Hematopoietic multipotent progenitor cell treated with erythropoietin and hydrocortisone succinate and interleukin-3 and kit ligand, for 15 days (in vitro differentiated cells): ENCODE data around the gene SPATA6.
"Not testable (repeated sequence)": the region's sequence is repeated elsewhere in the genome, so short reads cannot be mapped to it uniquely, and the experiment has no call there.

Source experiments
- DNase-seq: peaks from one replicate; pipeline ENCODE4 v3.0.0-alpha.2; 2015; ENCODE audit warnings: low spot score

Gene SPATA6

GRCh38 chr1:48462716-48463302 lies 9.2 kb downstream of the SPATA6 start:
- DNase-seq = no peak

- no peak for DNase-seq
Measured at GRCh38 chr1:48450505-48450904, 21.5 kb downstream of the SPATA6 start.

- no peak for DNase-seq
Measured at GRCh38 chr1:48448932-48449331, 23.1 kb downstream of the SPATA6 start.

- not testable (repeated sequence) for DNase-seq
Measured at GRCh38 chr1:48444186-48444585, 27.8 kb downstream of the SPATA6 start.

- DNase-seq = no peak
Measured at GRCh38 chr1:48442864-48443619, 29.0 kb downstream of the SPATA6 start.

- DNase-seq = not testable (repeated sequence)
Measured at GRCh38 chr1:48440786-48441185, 31.2 kb downstream of the SPATA6 start.

GRCh38 chr1:48439380-48439779 lies 32.6 kb downstream of the SPATA6 start:
- DNase-seq = no peak

- DNase-seq = not testable (repeated sequence)
Measured at GRCh38 chr1:48437379-48437778, 34.6 kb downstream of the SPATA6 start.

GRCh38 chr1:48435312-48436002 lies 36.5 kb downstream of the SPATA6 start:
- not testable (repeated sequence) for DNase-seq

GRCh38 chr1:48430832-48431231 lies 41.2 kb downstream of the SPATA6 start:
- DNase-seq = no peak

- DNase-seq = no peak
Measured at GRCh38 chr1:48422009-48422408, 50.0 kb downstream of the SPATA6 start.

GRCh38 chr1:48418742-48419141 lies 53.3 kb downstream of the SPATA6 start:
- no peak for DNase-seq

GRCh38 chr1:48415050-48415449 lies 57.0 kb downstream of the SPATA6 start:
- no peak for DNase-seq

GRCh38 chr1:48414264-48414663 lies 57.7 kb downstream of the SPATA6 start:
- no peak for DNase-seq

- DNase-seq = no peak
Measured at GRCh38 chr1:48405940-48406339, 66.1 kb downstream of the SPATA6 start.

- no peak for DNase-seq
Measured at GRCh38 chr1:48405400-48405799, 66.6 kb downstream of the SPATA6 start.

GRCh38 chr1:48402599-48402998 lies 69.4 kb downstream of the SPATA6 start:
- DNase-seq = no peak

- DNase-seq = no peak
Measured at GRCh38 chr1:48396208-48396607, 75.8 kb downstream of the SPATA6 start.

GRCh38 chr1:48391926-48392325 lies 80.1 kb downstream of the SPATA6 start:
- DNase-seq = no peak

GRCh38 chr1:48387409-48387808 lies 84.6 kb downstream of the SPATA6 start:
- DNase-seq = no peak

- DNase-seq = no peak
Measured at GRCh38 chr1:48374785-48375184, 97.2 kb downstream of the SPATA6 start.

- DNase-seq = no peak
Measured at GRCh38 chr1:48371598-48371997, 100.4 kb downstream of the SPATA6 start.

GRCh38 chr1:48362901-48363300 lies 109.1 kb downstream of the SPATA6 start:
- no peak for DNase-seq
